HepG2 (cell line): ENCODE data around the gene PLEKHS1. TPM values are rescaled to one million over a fixed set of nuclear protein-coding genes. Genes with fewer than 3 reads are reported as not detected.

Experiments used
- ATAC-seq: fragments of 200-7000 bp; cut with Tn5 transposase; 3 replicates; pipeline ENCODE4 v1.9.1; 2020; ENCODE audit warnings: mild to moderate bottlenecking, moderate library complexity
- BruUV-seq: library from RNA; stranded (reverse); fragments of 400-500 nt; replicated peaks from 2 replicates; lab custom pipeline; 2021; lab: Mats Ljungman, UMichigan
- CTCF ChIA-PET: fragments of 300-600 bp; formaldehyde crosslinking; extraction: SDS; loops from one replicate; lab custom pipeline; 2021; ENCODE audit warnings: low total read pairs, inconsistent platforms, low intra/inter-chr PET ratio; lab: Yijun Ruan, JAX
- POLR2A ChIA-PET: fragments of 350-600 bp; sonication (Branson Sonifier 250); formaldehyde crosslinking; loops from one replicate; lab custom pipeline; 2020; ENCODE audit warnings: antibody characterized with exemption, inconsistent platforms; lab: Yijun Ruan, JAX
- DNase-seq: peaks from one replicate; pipeline ENCODE4 v3.0.0-alpha.2; 2015; ENCODE audit warnings: low spot score
- FAIRE-seq: peaks from 3 replicates; lab custom pipeline; 2011; peaks lifted over from hg19 to GRCh38; lab: Jason Lieb, UNC
- H2AFZ ChIP-seq: one replicate; pipeline ENCODE4 v1.6.1; 2011; ENCODE audit warnings: low read length, inconsistent platforms
- H3K27ac ChIP-seq: fragments of 300-600 bp; 3 replicates; pipeline ENCODE4 v1.8.0; 2011; ENCODE audit warnings: mixed run types, mild to moderate bottlenecking, mixed read lengths, low read length, inconsistent platforms; ENCODE audit not compliant: insufficient read depth; ENCODE audit errors: extremely low read length
- H3K27me3 ChIP-seq, 2 experiments: fragments of 200-600 bp in 1 of 2; 2 replicates in 1 of 2; 3 replicates in 1 of 2; pipeline versions ENCODE4 v1.6.0 to v1.8.0; 2011; ENCODE audit warnings: low read length in 2 of 2, mild to moderate bottlenecking in 2 of 2, moderate library complexity in 2 of 2, inconsistent platforms in 1 of 2; ENCODE audit not compliant: insufficient read depth in 2 of 2, control insufficient read depth in 1 of 2
- H3K36me3 ChIP-seq, 2 experiments: fragments of 200-600 bp in 1 of 2; replicated peaks in 1 of 2; 2 replicates in 1 of 2; 3 replicates in 1 of 2; pipeline versions ENCODE4 v1.5.1 to v1.8.0; 2011; ENCODE audit warnings: low read length in 2 of 2, inconsistent platforms in 1 of 2; ENCODE audit not compliant: insufficient read depth in 2 of 2, control insufficient read depth in 1 of 2
- H3K4me1 ChIP-seq: 2 replicates; pipeline ENCODE4 v1.5.1; 2012; ENCODE audit warnings: low read length, inconsistent platforms; ENCODE audit not compliant: insufficient read depth
- H3K4me2 ChIP-seq: 2 replicates; pipeline ENCODE4 v1.6.0; 2011; ENCODE audit warnings: low read depth, low read length, inconsistent platforms
- H3K4me3 ChIP-seq, 3 experiments: fragments of 200-600 bp in 1 of 3; sonication (generic), shearing (Covaris generic) in 1 of 3; replicated peaks in 1 of 3; 2 replicates each; pipeline ENCODE4 v1.5.1; 2011 to 2016; ENCODE audit warnings: low read length in 3 of 3, inconsistent platforms in 2 of 3, low read depth in 2 of 3, mild to moderate bottlenecking in 2 of 3, control low read depth in 1 of 3, mixed read lengths in 1 of 3; ENCODE audit not compliant: insufficient read depth in 1 of 3
- H3K79me2 ChIP-seq: one replicate; pipeline ENCODE4 v1.6.1; 2011; ENCODE audit warnings: low read length, inconsistent platforms; ENCODE audit not compliant: insufficient read depth
- H3K9ac ChIP-seq: 2 replicates; pipeline ENCODE4 v1.6.0; 2011; ENCODE audit warnings: mild to moderate bottlenecking, low read depth, low read length, inconsistent platforms; ENCODE audit not compliant: insufficient read depth
- H3K9me3 ChIP-seq: 2 replicates; pipeline ENCODE4 v1.5.1; 2012; ENCODE audit warnings: mild to moderate bottlenecking, low read length
- H4K20me1 ChIP-seq: 2 replicates; pipeline ENCODE4 v1.6.0; 2011; ENCODE audit warnings: inconsistent platforms, mild to moderate bottlenecking, low read length, moderate library complexity; ENCODE audit not compliant: insufficient read depth
- DPF2 ChIP-seq: sonication (generic); formaldehyde crosslinking; IDR thresholded peaks from 2 replicates; pipeline ENCODE4 v1.4.0; 2020; ENCODE audit warnings: mild to moderate bottlenecking, low read depth, missing genetic modification reagents, borderline replicate concordance
- MED8 ChIP-seq: sonication (generic); formaldehyde crosslinking; IDR thresholded peaks from 2 replicates; pipeline ENCODE4 v1.8.1; 2023; ENCODE audit warnings: mild to moderate bottlenecking, missing genetic modification reagents; ENCODE audit not compliant: insufficient replicate concordance
- NCOA1 ChIP-seq: sonication (generic); formaldehyde crosslinking; IDR thresholded peaks from 2 replicates; pipeline ENCODE4 v1.9.0; 2021; ENCODE audit warnings: missing genetic modification reagents
- NONO ChIP-seq, 2 experiments: fragments of 450-650 bp in 1 of 2; sonication (generic) in 1 of 2; formaldehyde crosslinking in 1 of 2; IDR thresholded peaks in 1 of 2; conservative IDR thresholded peaks in 1 of 2; 2 replicates each; pipeline versions ENCODE4 v1.6.1 to v1.8.0; 2017 to 2022; ENCODE audit warnings: mild to moderate bottlenecking in 1 of 2, missing genetic modification reagents in 1 of 2, moderate library complexity in 1 of 2
- PHF20 ChIP-seq: sonication (generic); formaldehyde crosslinking; IDR thresholded peaks from 2 replicates; pipeline ENCODE4 v1.5.0; 2020; ENCODE audit warnings: mild to moderate bottlenecking, missing genetic modification reagents
- SAFB2 ChIP-seq: sonication (generic); formaldehyde crosslinking; IDR thresholded peaks from 2 replicates; pipeline ENCODE4 v1.5.1; 2020; ENCODE audit warnings: missing genetic modification reagents, low read depth, mild to moderate bottlenecking, borderline replicate concordance
- THAP8 ChIP-seq: sonication (generic); formaldehyde crosslinking; IDR thresholded peaks from 2 replicates; pipeline ENCODE4 v1.5.1; 2020; ENCODE audit warnings: missing genetic modification reagents, mild to moderate bottlenecking, borderline replicate concordance
- ZBTB39 ChIP-seq: sonication (generic); formaldehyde crosslinking; IDR thresholded peaks from 2 replicates; pipeline ENCODE4 v1.5.0; 2020; ENCODE audit warnings: missing genetic modification reagents
- ZBTB49 ChIP-seq: sonication (generic); formaldehyde crosslinking; IDR thresholded peaks from 2 replicates; pipeline ENCODE4 v1.4.0; 2020; ENCODE audit warnings: missing genetic modification reagents, borderline replicate concordance
- ZNF274 ChIP-seq: sonication (generic); formaldehyde crosslinking; IDR thresholded peaks from 2 replicates; pipeline ENCODE4 v1.5.1; 2020; ENCODE audit warnings: mild to moderate bottlenecking, missing genetic modification reagents
- ZNF30 ChIP-seq: sonication (generic); formaldehyde crosslinking; IDR thresholded peaks from 2 replicates; pipeline ENCODE4 v1.5.0; 2020; ENCODE audit warnings: mild to moderate bottlenecking, missing genetic modification reagents
- ZNF660 ChIP-seq: sonication (generic); formaldehyde crosslinking; IDR thresholded peaks from 2 replicates; pipeline ENCODE4 v1.5.1; 2020; ENCODE audit warnings: mild to moderate bottlenecking, low read depth, missing genetic modification reagents, borderline replicate concordance
- WGBS: methylation state at CpG from one replicate; pipeline ENCODE4 v1.1.6; 2017; ENCODE audit warnings: low lambda C conversion rate; 5-methylcytosine and 5-hydroxymethylcytosine counted together
- in situ Hi-C: cut with HindIII; loops from 2 replicates; pipeline ENCODE4 v1.10.0; 2017; ENCODE audit warnings: low pct_unique_long_range_greater_than_20kb; ENCODE audit not compliant: extremely low pct_ligation_motif_present
- intact Hi-C: fragments of 100-400 bp; cut with micrococcal nuclease; formaldehyde crosslinking; loops from one replicate; pipeline ENCODE4 v1.10.0; 2022; ENCODE audit not compliant: unreplicated experiment
- polyA plus RNA-seq, 8 experiments: library from polyadenylated mRNA; depleted of rRNA in 3 of 8; stranded (reverse) in 7 of 8; unstranded in 1 of 8; fragments of >200 nt; fragmentation: Illumina TruSeq in 4 of 8; extraction: Trizol in 4 of 8; gene quantifications; 2 replicates each; pipeline versions ENCODE4 v1.2.1 to v1.2.3, GENCODE V29; 2011 to 2016; ENCODE audit warnings: low read depth in 4 of 8, missing spikeins in 1 of 8, mixed read lengths in 1 of 8; ENCODE audit not compliant: insufficient read depth in 1 of 8
- total RNA-seq, 5 experiments: library from RNA; depleted of rRNA; stranded (reverse); fragments of >200 nt; fragmentation: Illumina TruSeq; extraction: Trizol; gene quantifications; 2 replicates each; pipeline ENCODE4 v1.2.3, GENCODE V29; 2016; ENCODE audit warnings: low read depth in 1 of 5
- TF ChIP-seq, protein P1 (sequence below): sonication (generic); formaldehyde crosslinking; IDR thresholded peaks from 2 replicates; pipeline ENCODE4 v1.4.0; 2020; ENCODE audit warnings: missing genetic modification reagents

The PLEKHS1 gene
- total and polyA plus RNA-seq, 2 of the 13 experiments (the other 11 are each of a cell fraction or from before 2014, with no cell fraction given), result not detected

DNA sequence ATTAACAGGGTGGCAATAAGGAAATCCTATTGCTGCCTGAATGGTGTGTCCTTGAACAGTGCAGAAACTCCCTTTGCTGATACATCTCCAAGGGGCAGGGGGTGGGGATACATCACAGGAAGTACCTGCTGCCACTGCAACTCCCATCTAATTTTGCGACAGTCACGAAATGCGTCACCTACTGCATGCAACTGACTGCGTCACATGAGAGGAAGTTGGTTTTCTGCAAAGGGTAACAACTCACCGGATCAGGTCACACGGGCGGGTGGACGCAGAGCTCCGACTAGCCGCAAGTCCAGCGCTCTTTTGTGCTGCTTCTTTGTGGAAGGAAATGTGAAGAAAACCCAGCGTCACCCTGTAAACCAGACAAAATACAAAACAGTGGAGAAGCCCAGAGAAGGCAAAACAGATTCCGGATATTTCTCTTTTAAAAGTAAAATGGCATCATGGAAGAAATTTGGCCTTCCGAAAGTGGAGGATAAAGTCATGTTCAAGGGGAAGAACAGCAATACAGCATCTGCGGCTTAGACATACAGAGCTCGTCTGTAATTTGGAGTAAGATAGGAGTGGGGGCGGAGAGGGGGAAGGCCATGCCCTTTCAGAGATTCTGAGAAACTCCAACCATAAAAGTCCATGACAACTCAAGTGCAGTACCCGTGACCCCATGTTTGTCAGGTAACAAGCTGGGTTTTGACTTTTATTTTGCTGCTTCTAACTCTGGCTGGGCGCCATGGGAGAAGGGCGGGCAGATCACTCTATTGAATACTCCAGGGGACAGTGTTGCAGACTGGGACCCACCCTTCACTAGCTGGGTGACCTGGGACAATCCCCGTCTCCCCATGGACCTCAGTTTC, 32.3 kb upstream of the PLEKHS1 start:
- ATAC-seq (no peak), DNase-seq (no peak)
- no TSS peak for BruUV-seq
- intact Hi-C loops, result no loop called here
- Histone ChIP-seq H3K36me3 (peaks cover 3 to 25% of the 10 kb centered on the region in 2 experiments; a peak in 4 of 5 replicates), H3K4me2 (no peak overlapping the region), H4K20me1 (no peaks in the 10 kb centered on the region), H2AFZ (no peak overlapping the region), H3K9ac (no peak overlapping the region), H3K79me2 (no peaks in the 10 kb centered on the region)
- no peak for TF ChIP-seq MED8
- TF ChIP-seq ZBTB39, result no peak
- TF ChIP-seq NCOA1 (CRISPR knock-in tag), result no peak
- no peak for TF ChIP-seq ZNF30
- TF ChIP-seq ZBTB49 (CRISPR knock-in tag), result no peak
- no peak for TF ChIP-seq PHF20 (CRISPR knock-in tag)
- no peak for TF ChIP-seq NONO (IDR thresholded peaks at IDR 0.05)
- TF ChIP-seq NONO (CRISPR knock-in tag; conservative IDR thresholded peaks at IDR 0.05), result no peak
- no peak for TF ChIP-seq ZNF660
- no peak for TF ChIP-seq DPF2 (CRISPR knock-in tag)
- TF ChIP-seq, protein P1, sequence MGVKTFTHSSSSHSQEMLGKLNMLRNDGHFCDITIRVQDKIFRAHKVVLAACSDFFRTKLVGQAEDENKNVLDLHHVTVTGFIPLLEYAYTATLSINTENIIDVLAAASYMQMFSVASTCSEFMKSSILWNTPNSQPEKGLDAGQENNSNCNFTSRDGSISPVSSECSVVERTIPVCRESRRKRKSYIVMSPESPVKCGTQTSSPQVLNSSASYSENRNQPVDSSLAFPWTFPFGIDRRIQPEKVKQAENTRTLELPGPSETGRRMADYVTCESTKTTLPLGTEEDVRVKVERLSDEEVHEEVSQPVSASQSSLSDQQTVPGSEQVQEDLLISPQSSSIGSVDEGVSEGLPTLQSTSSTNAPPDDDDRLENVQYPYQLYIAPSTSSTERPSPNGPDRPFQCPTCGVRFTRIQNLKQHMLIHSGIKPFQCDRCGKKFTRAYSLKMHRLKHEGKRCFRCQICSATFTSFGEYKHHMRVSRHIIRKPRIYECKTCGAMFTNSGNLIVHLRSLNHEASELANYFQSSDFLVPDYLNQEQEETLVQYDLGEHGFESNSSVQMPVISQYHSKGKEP (CRISPR knock-in tag), result no peak
- no peak for TF ChIP-seq THAP8 (CRISPR knock-in tag)
- TF ChIP-seq ZNF274 (CRISPR knock-in tag), result no peak
- TF ChIP-seq SAFB2 (CRISPR knock-in tag), result no peak
- TF ChIP-seq, all 625 proteins: peak for 0
- Histone ChIP-seq H3K4me3 (no peak overlapping the region), H3K4me1 (peaks cover 10% of the 10 kb centered on the region; the same call in 1 of the 2 replicates), H3K27me3 (no peaks in the 10 kb centered on the region), H3K9me3 (no peaks in the 10 kb centered on the region), H3K27ac (no peak overlapping the region)
- CTCF ChIA-PET, result no interaction called here
- in situ Hi-C loops, result no loop called here
- 98% methylated on average over 21 of the region's 21 CpGs for WGBS
- POLR2A ChIA-PET, result no interaction called here
- FAIRE-seq, result no peak
